ENCODE data around the gene NPY.

NPY gene

DNA sequence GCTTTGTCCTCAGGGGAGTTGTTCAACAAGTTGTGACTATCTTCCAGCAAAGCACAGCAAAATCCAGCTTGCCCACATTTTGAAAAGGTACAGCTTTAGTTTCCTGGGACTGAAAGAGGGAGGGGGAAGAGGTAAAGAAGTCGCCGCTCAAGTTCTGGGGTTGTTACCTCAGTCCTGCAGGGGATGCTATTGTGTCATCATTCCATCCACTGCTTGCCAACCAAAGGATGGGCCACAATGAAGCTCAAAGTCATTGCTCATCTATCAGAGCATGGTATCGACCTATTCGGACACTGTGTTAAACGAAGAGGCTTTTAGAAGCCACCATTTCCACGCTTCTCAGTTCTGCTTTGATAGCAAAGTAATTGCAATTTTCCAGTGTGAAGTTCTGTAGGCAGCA, 34.3 kb downstream of the NPY start:
- DNase-seq: no peak

GRCh38 chr7:24319209-24319608, 35.2 kb downstream of the NPY start:
- no peak for DNase-seq

DNA sequence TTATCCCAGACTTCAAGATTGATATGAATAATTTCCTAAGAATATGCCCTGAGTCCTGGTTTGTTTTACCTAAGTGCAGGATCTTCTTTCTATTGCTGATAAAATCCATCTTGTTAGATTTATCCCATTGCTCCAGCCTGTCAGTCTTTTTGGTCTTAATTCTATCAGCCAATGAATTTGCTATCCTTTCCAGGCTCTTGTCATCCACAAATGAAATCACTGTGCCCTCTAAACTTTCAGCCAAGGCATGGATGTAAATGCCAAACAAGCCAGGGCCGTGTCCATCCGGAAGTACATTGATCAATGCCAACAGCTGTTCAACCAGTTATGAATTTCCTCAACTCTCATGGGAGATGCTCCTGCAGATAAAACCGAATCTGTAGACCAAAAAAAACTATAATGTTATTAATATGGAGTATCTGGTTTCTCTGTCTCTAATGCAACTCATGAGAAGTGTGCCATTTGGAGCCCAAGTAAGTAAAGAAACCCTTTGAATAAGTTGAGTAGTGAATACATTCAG, 40.0 kb downstream of the NPY start:
- DNase-seq: no peak

DNA sequence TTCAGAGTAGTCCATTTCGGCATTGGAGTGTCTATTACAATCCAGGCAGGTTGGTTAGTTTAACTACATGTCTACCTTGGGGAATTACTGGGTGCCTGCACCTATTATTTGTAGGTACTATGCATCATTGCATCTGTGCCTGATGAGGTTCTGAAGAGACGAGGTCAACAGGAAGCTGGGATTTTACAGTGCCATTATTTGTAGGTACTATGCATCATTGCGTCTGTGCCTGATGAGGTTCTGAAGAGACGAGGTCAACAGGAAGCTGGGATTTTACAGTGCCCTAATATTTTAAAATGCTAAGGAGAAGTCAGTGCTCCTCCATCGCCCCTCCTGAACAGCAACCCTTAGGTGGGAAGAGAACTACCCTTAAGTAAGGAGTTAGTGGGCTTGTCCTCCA, 41.7 kb downstream of the NPY start:
- DNase-seq: no peak

DNA sequence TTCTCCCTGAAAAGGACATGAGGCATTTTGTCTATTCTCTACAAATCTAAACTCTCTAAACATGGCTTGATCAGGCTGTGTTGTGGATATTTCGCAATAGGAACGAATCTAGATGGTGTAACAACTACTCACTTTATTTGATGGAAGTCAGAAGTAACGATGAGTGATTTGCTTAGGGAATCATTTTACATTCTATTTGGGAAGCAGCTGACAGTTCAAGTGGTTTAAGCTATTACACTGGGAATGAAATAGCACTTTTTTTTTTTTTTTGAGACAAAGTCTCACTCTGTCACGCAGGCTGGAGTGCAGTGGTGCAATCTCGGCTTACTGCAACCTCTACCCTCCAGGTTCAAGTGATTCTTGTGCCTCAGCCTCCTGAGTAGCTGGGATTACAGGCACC, 44.1 kb downstream of the NPY start:
- DNase-seq: no peak

DNA sequence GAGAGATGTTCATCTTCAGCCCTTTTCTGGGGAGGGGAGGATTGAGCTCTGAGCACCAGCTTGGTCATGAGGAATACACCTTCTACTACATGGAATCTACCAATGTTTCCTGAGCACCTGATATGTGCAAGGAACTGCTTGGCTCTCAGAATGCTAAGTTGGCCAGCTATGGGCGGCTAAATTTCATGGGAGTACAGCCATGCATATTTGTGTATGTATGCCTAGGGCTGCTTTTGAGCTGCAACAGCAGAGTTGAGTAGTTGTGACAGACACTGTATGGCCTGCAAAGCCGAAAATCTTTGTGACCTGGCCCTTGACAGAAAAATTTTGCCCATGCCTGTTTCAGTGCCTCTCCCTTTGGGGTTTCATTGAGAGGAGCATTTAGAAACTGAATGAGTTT, 44.9 kb downstream of the NPY start:
- DNase-seq: no peak

GRCh38 chr7:24334012-24334411, 50.0 kb downstream of the NPY start:
- no peak for DNase-seq

GRCh38 chr7:24334627-24335026, 50.6 kb downstream of the NPY start:
- DNase-seq: no peak

GRCh38 chr7:24336461-24336860, 52.5 kb downstream of the NPY start:
- no peak for DNase-seq

DNA sequence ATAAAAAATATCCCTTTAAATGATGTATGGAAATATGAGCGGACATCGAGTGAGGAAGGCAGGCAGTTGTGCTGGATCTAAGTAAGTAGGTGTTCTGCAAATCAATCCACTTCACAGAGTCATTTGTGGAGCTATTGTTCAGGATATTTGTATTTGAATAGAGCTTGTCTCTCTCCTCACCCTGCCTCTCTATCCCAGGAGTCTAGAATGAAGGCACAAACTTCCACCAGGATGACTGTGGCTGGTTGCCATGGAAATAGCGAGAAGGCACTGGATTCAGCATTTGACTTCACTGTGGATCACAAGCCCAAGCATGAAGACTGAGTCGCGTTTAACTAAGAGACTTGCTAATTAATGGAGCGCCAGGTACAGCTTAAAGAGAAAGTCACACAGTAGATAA, 53.2 kb downstream of the NPY start:
- no peak for DNase-seq

GRCh38 chr7:24339575-24339974, 55.6 kb downstream of the NPY start:
- no peak for DNase-seq

- no peak for DNase-seq
Observed at GRCh38 chr7:24340727-24341126, 56.7 kb downstream of the NPY start.
